BLaER1 treated with 17β-estradiol and CSF1 and Interleukin-3, amounts not matched to agents 10 nM and 100 nM (cell line): ENCODE measurements around the gene ZC3H12C.
A peak's percentile ranks its signal among the peaks of the same experiment; 100 is the strongest.
"Not testable (repeated sequence)": the region's sequence is repeated elsewhere in the genome, so short reads cannot be mapped to it uniquely, and the experiment has no call there.

Source experiments
- H3K27ac ChIP-seq, 11 experiments: shearing (Covaris generic); formaldehyde crosslinking; 2 replicates each; pipeline ENCODE4 v1.8.1; 2022
- H3K27me3 ChIP-seq, 11 experiments: shearing (Covaris generic); formaldehyde crosslinking; 2 replicates each; pipeline ENCODE4 v1.8.1; 2022
- H3K36me3 ChIP-seq, 11 experiments: shearing (Covaris generic); formaldehyde crosslinking; 2 replicates each; pipeline ENCODE4 v1.8.1; 2022
- H3K4me1 ChIP-seq, 10 experiments: shearing (Covaris generic); formaldehyde crosslinking; 2 replicates each; pipeline ENCODE4 v1.8.1; 2022
- H3K4me2 ChIP-seq, 11 experiments: shearing (Covaris generic); formaldehyde crosslinking; 2 replicates each; pipeline ENCODE4 v1.8.1; 2022
- H3K4me3 ChIP-seq, 10 experiments: shearing (Covaris generic); formaldehyde crosslinking; 2 replicates each; pipeline ENCODE4 v1.8.1; 2022
- H3K9ac ChIP-seq, 11 experiments: shearing (Covaris generic); formaldehyde crosslinking; 2 replicates each; pipeline ENCODE4 v1.8.1; 2022
- H3K9me3 ChIP-seq, 11 experiments: shearing (Covaris generic); formaldehyde crosslinking; replicated peaks in 1 of 11; 2 replicates each; pipeline ENCODE4 v1.8.1; 2022
- H4K20me1 ChIP-seq, 11 experiments: shearing (Covaris generic); formaldehyde crosslinking; 2 replicates each; pipeline ENCODE4 v1.8.1; 2022
- Cebpa-rat ChIP-seq, 11 experiments: shearing (Covaris generic); IDR thresholded peaks; 2 replicates each; pipeline ENCODE4 v1.8.1; 2022

ZC3H12C gene

DNA sequence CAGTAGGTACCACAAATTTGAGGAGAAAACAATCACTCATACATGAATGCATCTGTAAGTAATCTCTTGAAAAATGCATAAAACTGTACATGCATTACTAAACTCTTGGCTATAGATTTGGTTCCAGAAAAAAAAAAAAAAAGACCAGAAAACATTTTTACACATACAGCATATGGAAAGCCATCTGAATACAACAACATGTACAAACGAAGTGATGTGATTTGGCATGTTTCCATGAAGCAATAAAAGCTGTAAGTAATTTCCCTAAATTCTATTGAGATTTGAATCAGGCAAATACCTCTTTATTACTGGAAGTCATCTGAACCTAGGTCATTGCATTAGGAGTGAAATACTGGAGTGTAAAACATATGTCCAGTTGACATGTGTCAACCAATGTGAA lies 31.9 kb upstream of the ZC3H12C start:
- Histone ChIP-seq H3K9ac (no peak overlapping the region), H3K27me3 (no peaks in the 10 kb centered on the region), H3K4me1 (no peaks in the 10 kb centered on the region), H3K4me3 (no peak overlapping the region), H3K4me2 (no peak overlapping the region), H3K36me3 (no peaks in the 10 kb centered on the region), H3K9me3 (0 out of 22 replicates have a peak, but pooled peaks cover 0 to 4% (median 0%) of the 10 kb centered on the region in 11 experiments), H4K20me1 (no peaks in the 10 kb centered on the region), H3K27ac (no peak overlapping the region)
- no peak for TF ChIP-seq Cebpa-rat (IDR thresholded peaks at IDR 0.05)

DNA sequence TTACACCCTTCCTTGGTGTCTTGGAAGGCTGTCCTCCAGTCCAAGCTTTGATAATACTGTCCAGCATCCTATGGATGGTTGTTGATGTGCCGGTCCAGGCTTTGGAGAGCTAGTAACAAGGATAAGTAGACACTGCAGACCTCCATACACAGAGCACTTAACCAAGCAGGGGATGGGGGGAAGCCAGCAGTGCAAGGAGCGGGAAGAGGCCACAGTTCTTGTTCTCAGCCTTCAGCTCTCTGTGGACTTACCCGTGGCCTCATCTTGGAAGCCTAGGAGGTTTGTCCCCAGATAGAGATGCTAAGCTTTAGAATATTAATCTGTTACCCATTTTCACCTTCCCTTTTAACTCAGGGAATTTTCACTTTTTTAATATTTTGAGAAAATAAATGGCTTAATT lies 30.9 kb upstream of the ZC3H12C start:
- Histone ChIP-seq H3K27ac (no peak overlapping the region), H3K9ac (no peak overlapping the region), H4K20me1 (no peaks in the 10 kb centered on the region), H3K4me3 (no peak overlapping the region), H3K36me3 (no peaks in the 10 kb centered on the region), H3K4me1 (no peaks in the 10 kb centered on the region), H3K9me3 (0 out of 22 replicates have a peak, but pooled peaks cover 0 to 4% (median 0%) of the 10 kb centered on the region in 11 experiments), H3K4me2 (no peak overlapping the region), H3K27me3 (no peaks in the 10 kb centered on the region)
- no peak for TF ChIP-seq Cebpa-rat (IDR thresholded peaks at IDR 0.05)

DNA sequence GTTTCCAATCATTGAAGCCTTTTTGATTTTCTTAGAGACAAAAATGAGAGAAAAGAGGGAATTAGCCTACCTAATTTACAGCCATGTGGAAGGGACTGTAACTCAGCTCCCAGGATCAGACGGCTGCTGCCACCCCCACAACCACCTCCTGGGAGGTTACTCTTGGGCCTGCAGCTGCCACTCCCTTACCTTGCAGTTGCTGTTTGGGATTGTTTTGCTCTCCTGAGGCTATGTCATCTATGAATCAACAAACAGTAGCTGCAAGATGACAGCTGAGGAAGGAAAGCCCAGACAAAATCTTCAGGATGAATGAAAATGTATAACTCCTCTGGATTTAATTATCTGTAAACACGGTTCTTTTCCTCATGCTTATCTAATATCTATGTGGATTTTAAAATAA lies 28.0 kb upstream of the ZC3H12C start:
- Histone ChIP-seq H3K9ac (no peak overlapping the region), H3K27ac (no peak overlapping the region), H3K4me2 (no peak overlapping the region), H3K4me1 (peaks cover 19 to 23% (median 22%) of the 10 kb centered on the region in 10 experiments), H3K27me3 (no peaks in the 10 kb centered on the region), H4K20me1 (no peaks in the 10 kb centered on the region), H3K36me3 (no peaks in the 10 kb centered on the region), H3K4me3 (no peak overlapping the region), H3K9me3 (0 out of 22 replicates have a peak, but pooled peaks cover 0 to 4% (median 0%) of the 10 kb centered on the region in 11 experiments)
- TF ChIP-seq Cebpa-rat (IDR thresholded peaks at IDR 0.05): no peak

DNA sequence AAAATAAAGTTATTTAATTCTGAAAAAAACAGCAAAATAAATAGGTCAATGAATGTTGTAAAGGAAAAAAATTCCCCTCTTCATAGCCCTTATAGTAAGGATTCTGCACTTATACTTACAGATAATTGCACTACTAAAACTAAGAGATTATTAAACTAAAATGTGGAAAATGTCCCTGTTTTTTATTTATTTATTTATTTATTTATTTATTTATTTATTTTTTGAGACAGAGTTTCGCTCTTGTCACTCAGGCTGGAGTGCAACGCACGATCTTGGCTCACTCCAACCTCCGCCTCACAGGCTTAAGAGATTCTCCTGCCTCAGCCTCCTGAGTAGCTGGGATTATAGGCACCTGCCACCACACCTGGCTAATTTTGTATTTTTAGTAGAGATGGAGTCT lies 25.2 kb upstream of the ZC3H12C start:
- not testable (repeated sequence) for H3K4me3 ChIP-seq, H3K36me3 ChIP-seq, H4K20me1 ChIP-seq, H3K27me3 ChIP-seq, H3K9me3 ChIP-seq
- peaks cover 24 to 40% (median 33%) of the 10 kb centered on the region in 10 experiments for H3K4me1 ChIP-seq
- H3K27ac ChIP-seq: peak overlapping the region in 7 of 11 experiments; percentile 76 to 84 (median 79); a peak in 9 of 22 replicates
- peak overlapping the region in 7 of 11 experiments; percentile 70 to 87 (median 79); a peak in 13 of 22 replicates for H3K4me2 ChIP-seq
- peak overlapping the region in 1 of 11 experiments; percentile 70; a peak in 2 of 22 replicates for H3K9ac ChIP-seq

DNA sequence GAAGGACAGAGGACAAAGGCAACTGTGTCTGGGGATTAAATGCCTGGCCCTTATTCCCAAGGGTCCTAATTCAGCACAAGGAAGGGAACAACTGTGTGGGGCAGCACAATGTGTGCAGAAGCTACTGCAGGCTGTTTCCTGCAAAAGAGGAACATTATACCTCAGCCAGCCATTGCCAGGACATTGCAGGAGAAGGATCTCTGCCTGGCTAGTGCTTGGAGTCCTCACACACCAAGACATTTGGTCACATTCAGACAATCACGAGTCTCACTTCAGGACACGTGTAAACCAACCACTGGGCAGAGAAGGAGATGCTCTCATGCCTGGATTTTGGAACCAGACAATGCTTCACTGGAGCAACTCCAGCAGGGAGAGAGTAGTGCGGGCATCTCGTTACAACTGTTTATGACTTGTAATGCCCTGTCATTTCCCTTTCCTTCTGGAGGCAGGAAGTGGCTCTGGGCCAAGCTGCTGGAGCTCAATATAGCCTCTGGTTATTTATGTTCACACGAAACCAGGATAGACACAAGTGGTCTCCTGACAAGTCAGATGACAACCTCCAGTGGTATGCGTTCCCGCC lies 23.9 kb upstream of the ZC3H12C start:
- Histone ChIP-seq H3K4me1 (peaks cover 24 to 53% (median 33%) of the 10 kb centered on the region in 10 experiments), H3K9me3 (peaks cover 0 to 6% (median 0%) of the 10 kb centered on the region in 11 experiments; a peak in 5 of 22 replicates), H3K9ac (peak overlapping the region in 10 of 11 experiments; percentile 7 to 70 (median 58); a peak in 15 of 22 replicates), H3K4me3 (peak overlapping the region in 7 of 10 experiments; percentile 4 to 42 (median 17); a peak in 8 of 20 replicates), H3K36me3 (no peaks in the 10 kb centered on the region), H4K20me1 (no peaks in the 10 kb centered on the region), H3K27ac (peak overlapping the region; percentile 35 to 84 (median 78); a peak in 21 of 22 replicates), H3K27me3 (no peaks in the 10 kb centered on the region), H3K4me2 (peak overlapping the region; percentile 57 to 87 (median 75))
- no peak for TF ChIP-seq Cebpa-rat (IDR thresholded peaks at IDR 0.05)

DNA sequence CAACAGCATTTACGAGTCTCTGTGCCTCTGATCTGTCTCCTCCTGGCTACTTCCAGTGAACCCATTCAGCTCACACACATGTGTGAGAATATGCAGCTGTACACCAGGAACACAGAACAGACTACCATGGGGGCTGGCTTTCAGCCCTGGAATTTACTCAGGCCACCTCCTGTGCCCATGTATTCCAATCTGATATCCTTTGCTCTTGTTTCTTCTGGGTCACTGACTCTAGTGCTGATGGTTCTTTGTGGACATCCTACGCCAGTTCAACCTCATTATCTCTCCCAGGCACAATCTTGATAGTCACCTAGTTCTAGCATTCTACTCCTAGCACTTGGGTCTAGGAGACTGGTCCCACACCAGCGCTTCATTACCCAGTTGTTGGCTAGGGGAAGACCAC lies 23.0 kb upstream of the ZC3H12C start:
- Histone ChIP-seq H3K27me3 (no peaks in the 10 kb centered on the region), H3K4me1 (peaks cover 24 to 62% (median 33%) of the 10 kb centered on the region in 10 experiments), H3K4me3 (peak overlapping the region in 1 of 10 experiments; percentile 42; a peak in 1 of 20 replicates), H3K9ac (peak overlapping the region in 4 of 11 experiments; percentile 2 to 69 (median 66); a peak in 6 of 22 replicates), H3K27ac (peak overlapping the region; percentile 20 to 84 (median 78); a peak in 19 of 22 replicates), H3K36me3 (no peaks in the 10 kb centered on the region), H3K4me2 (peak overlapping the region; percentile 57 to 87 (median 75)), H3K9me3 (peaks cover 0 to 14% (median 9%) of the 10 kb centered on the region in 11 experiments; a peak in 11 of 22 replicates), H4K20me1 (no peaks in the 10 kb centered on the region)
- no peak for TF ChIP-seq Cebpa-rat (IDR thresholded peaks at IDR 0.05)

DNA sequence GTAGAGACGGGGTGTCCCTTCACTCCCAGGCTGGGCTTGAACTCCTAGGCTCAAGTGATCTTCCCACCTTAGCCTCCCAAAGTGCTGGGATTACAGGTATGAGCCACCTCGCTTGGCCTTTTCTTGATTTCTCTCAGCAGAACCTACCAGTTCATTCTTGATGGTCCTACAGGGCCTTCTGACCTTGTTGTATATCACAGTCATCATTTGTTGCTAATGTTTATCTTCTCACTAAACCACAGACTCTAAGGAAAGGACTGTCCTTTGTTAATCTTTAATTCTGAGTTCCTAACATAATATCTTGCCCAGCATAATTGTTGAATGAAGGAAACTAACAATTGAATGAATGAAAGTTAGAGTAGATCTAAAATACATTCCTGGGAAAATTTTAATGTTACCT lies 22.0 kb upstream of the ZC3H12C start:
- Histone ChIP-seq H3K27ac (peak overlapping the region in 5 of 11 experiments; percentile 1 to 81 (median 79); a peak in 5 of 22 replicates), H3K4me1 (peaks cover 24 to 72% (median 35%) of the 10 kb centered on the region in 10 experiments), H3K4me3 (no peak overlapping the region), H3K4me2 (peak overlapping the region in 7 of 11 experiments; percentile 4 to 84 (median 75); a peak in 6 of 22 replicates), H4K20me1 (no peaks in the 10 kb centered on the region), H3K9ac (no peak overlapping the region), H3K9me3 (peaks cover 0 to 17% (median 10%) of the 10 kb centered on the region in 11 experiments; a peak in 11 of 22 replicates), H3K36me3 (no peaks in the 10 kb centered on the region), H3K27me3 (no peaks in the 10 kb centered on the region)
- no peak for TF ChIP-seq Cebpa-rat (IDR thresholded peaks at IDR 0.05)

DNA sequence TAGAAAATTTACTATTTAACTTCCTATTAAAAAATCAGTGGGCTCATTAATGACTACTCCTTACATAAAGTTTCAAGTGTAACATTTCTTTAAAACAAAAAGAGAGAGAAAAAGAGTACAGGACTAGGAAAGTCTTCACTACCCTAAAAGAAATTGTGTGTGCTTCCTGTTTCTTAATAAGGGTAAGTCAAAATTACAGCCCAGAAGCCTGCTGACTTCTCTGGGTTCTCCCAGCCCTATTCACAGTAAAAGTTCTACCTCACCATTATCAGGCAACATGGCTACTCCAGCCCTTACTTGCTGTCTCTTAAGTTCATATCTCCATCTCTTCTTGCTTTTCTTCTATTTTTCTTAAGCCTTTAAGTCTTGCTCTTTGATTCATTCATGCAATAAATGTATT lies 20.3 kb upstream of the ZC3H12C start:
- H3K4me1 ChIP-seq: peaks cover 24 to 90% (median 38%) of the 10 kb centered on the region in 10 experiments
- TF ChIP-seq Cebpa-rat (IDR thresholded peaks at IDR 0.05): no peak

DNA sequence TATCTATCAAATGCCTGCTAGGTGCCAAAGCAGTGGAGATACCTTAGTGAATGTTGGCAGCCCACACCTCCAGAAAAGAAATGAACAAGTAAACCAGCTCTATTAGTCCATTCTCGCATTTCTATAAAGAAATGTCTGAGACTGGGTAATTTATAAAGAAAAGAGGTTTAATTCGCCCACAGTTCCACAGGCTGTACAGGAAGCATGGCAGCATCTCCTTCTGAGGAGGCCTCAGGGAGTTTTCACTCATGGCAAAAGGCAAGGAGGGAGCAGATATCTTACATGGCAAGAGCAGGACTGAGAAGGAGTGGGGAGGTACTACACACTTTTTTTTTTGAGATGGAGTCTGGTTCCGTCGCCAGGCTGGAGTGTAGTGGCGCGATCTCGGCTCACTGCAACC lies 18.7 kb upstream of the ZC3H12C start:
- Histone ChIP-seq H3K36me3 (no peaks in the 10 kb centered on the region), H3K4me1 (peaks cover 12 to 78% (median 22%) of the 10 kb centered on the region in 10 experiments), H3K4me2 (no peak overlapping the region), H3K27ac (no peak overlapping the region), H3K9me3 (peaks cover 7 to 29% (median 19%) of the 10 kb centered on the region in 11 experiments), H3K9ac (no peak overlapping the region), H3K4me3 (no peak overlapping the region), H4K20me1 (no peaks in the 10 kb centered on the region), H3K27me3 (no peaks in the 10 kb centered on the region)
- TF ChIP-seq Cebpa-rat (IDR thresholded peaks at IDR 0.05): no peak

More for the DNA sequence above, 20.3 kb upstream of the ZC3H12C start:
- no peak overlapping the region for H3K4me3 ChIP-seq
- H3K4me2 ChIP-seq: peak overlapping the region in 3 of 11 experiments; percentile 4 to 64 (median 15); a peak in 3 of 22 replicates
- no peak overlapping the region for H3K9ac ChIP-seq
- H3K27me3 ChIP-seq: no peaks in the 10 kb centered on the region
- H3K27ac ChIP-seq: no peak overlapping the region
- no peaks in the 10 kb centered on the region for H4K20me1 ChIP-seq
- peaks cover 0 to 21% (median 10%) of the 10 kb centered on the region in 11 experiments; a peak in 12 of 22 replicates for H3K9me3 ChIP-seq
- no peaks in the 10 kb centered on the region for H3K36me3 ChIP-seq
